OCI-LY7 (cell line): ENCODE data around the gene GGTLC2.
"Not testable (repeated sequence)": the region's sequence is repeated elsewhere in the genome, so short reads cannot be mapped to it uniquely, and the experiment has no call there.

Experiments
- EZH2phosphoT487 ChIP-seq: fragments of 200-600 bp; sonication (generic); IDR thresholded peaks from 2 replicates; pipeline ENCODE4 v1.6.1; 2018; ENCODE audit warnings: low read depth, borderline replicate concordance, mild to moderate bottlenecking, mixed run types, antibody characterized with exemption, low read length, moderate library complexity, mixed read lengths
- TF ChIP-seq, protein P1 (sequence below): fragments of 200-600 bp; sonication (generic); conservative IDR thresholded peaks from 2 replicates; pipeline ENCODE4 v1.5.1; 2014; ENCODE audit warnings: mild to moderate bottlenecking, antibody characterized with exemption, low read length, moderate library complexity, mixed read lengths

- not testable (repeated sequence) for TF ChIP-seq EZH2phosphoT487
- TF ChIP-seq, protein P1, sequence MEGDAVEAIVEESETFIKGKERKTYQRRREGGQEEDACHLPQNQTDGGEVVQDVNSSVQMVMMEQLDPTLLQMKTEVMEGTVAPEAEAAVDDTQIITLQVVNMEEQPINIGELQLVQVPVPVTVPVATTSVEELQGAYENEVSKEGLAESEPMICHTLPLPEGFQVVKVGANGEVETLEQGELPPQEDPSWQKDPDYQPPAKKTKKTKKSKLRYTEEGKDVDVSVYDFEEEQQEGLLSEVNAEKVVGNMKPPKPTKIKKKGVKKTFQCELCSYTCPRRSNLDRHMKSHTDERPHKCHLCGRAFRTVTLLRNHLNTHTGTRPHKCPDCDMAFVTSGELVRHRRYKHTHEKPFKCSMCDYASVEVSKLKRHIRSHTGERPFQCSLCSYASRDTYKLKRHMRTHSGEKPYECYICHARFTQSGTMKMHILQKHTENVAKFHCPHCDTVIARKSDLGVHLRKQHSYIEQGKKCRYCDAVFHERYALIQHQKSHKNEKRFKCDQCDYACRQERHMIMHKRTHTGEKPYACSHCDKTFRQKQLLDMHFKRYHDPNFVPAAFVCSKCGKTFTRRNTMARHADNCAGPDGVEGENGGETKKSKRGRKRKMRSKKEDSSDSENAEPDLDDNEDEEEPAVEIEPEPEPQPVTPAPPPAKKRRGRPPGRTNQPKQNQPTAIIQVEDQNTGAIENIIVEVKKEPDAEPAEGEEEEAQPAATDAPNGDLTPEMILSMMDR: not testable (repeated sequence)
Observed at GRCh38 chr22:22642255-22642654, 2.2 kb upstream of the GGTLC2 start.
